Smooth muscle cell (in vitro differentiated cells): Measurements from ENCODE around the gene ABCC1. TPM values are rescaled to one million over a fixed set of nuclear protein-coding genes. Genes with fewer than 3 reads are reported as not detected.
"Not testable (repeated sequence)": the region's sequence is repeated elsewhere in the genome, so short reads cannot be mapped to it uniquely, and the experiment has no call there.

Experiments
- DNase-seq: peaks from one replicate; lab custom pipeline; 2025; ENCODE audit not compliant: unreplicated experiment; lab: John Stamatoyannopoulos, UW
- H2AFZ ChIP-seq: fragments of 200-600 bp; sonication (generic); 2 replicates; pipeline ENCODE4 v1.6.0; 2016; ENCODE audit warnings: antibody characterized with exemption, low read depth, mild to moderate bottlenecking
- H3F3A ChIP-seq: fragments of 200-600 bp; sonication (generic); 2 replicates; pipeline ENCODE4 v1.6.0; 2017; ENCODE audit warnings: antibody characterized with exemption, low read depth
- H3K27ac ChIP-seq: fragments of 200-600 bp; sonication (generic); 2 replicates; pipeline ENCODE4 v1.5.1; 2016; ENCODE audit warnings: low read depth, mild to moderate bottlenecking
- H3K27me3 ChIP-seq: fragments of 200-600 bp; sonication (generic); 2 replicates; pipeline ENCODE4 v1.6.1; 2016; ENCODE audit warnings: low read depth, mild to moderate bottlenecking
- H3K36me3 ChIP-seq: fragments of 200-600 bp; sonication (generic); 2 replicates; pipeline ENCODE4 v1.5.1; 2016; ENCODE audit warnings: low read depth
- H3K4me1 ChIP-seq: fragments of 200-600 bp; sonication (generic); 2 replicates; pipeline ENCODE4 v1.5.1; 2016; ENCODE audit warnings: low read depth
- H3K4me2 ChIP-seq: fragments of 200-600 bp; sonication (generic); 2 replicates; pipeline ENCODE4 v1.6.0; 2016; ENCODE audit warnings: mild to moderate bottlenecking
- H3K4me3 ChIP-seq: fragments of 200-600 bp; sonication (generic); 2 replicates; pipeline ENCODE4 v1.5.1; 2016; ENCODE audit warnings: mild to moderate bottlenecking
- H3K79me2 ChIP-seq: fragments of 200-600 bp; sonication (generic); 2 replicates; pipeline ENCODE4 v1.6.0; 2016; ENCODE audit warnings: low read depth, mild to moderate bottlenecking
- H3K9ac ChIP-seq: fragments of 200-600 bp; sonication (generic); 2 replicates; pipeline ENCODE4 v1.6.0; 2016; ENCODE audit warnings: low read depth
- H3K9me3 ChIP-seq: fragments of 200-600 bp; sonication (generic); replicated peaks from 2 replicates; pipeline ENCODE4 v1.5.1; 2016; ENCODE audit warnings: low read depth
- H4K20me1 ChIP-seq: fragments of 200-600 bp; sonication (generic); 2 replicates; pipeline ENCODE4 v1.6.0; 2016; ENCODE audit warnings: low read depth
- CTCF ChIP-seq: fragments of 200-600 bp; sonication (generic); IDR thresholded peaks from 2 replicates; pipeline ENCODE4 v1.5.1; 2017; ENCODE audit warnings: borderline replicate concordance, mild to moderate bottlenecking, antibody characterized with exemption; ENCODE audit not compliant: insufficient read depth, poor library complexity, severe bottlenecking
- WGBS: methylation state at CpG from one replicate; pipeline ENCODE4 v1.1.7; 2016; ENCODE audit warnings: low lambda C conversion rate; 5-methylcytosine and 5-hydroxymethylcytosine counted together
- polyA plus RNA-seq: library from polyadenylated mRNA; unstranded; fragments of >200 nt; fragmentation: Nextera tagmentation; extraction: Ambion mirVana; gene quantifications from 2 replicates; pipeline ENCODE4 v1.2.1, GENCODE V29; 2016
- total RNA-seq: library from RNA; depleted of rRNA; stranded (reverse); fragments of >200 nt; gene quantifications from 2 replicates; pipeline ENCODE4 v1.2.3, GENCODE V29; 2014

The ABCC1 gene
- total and polyA plus RNA-seq, 2 experiments from 2014 or later: 10.2 to 22.7 TPM

DNA sequence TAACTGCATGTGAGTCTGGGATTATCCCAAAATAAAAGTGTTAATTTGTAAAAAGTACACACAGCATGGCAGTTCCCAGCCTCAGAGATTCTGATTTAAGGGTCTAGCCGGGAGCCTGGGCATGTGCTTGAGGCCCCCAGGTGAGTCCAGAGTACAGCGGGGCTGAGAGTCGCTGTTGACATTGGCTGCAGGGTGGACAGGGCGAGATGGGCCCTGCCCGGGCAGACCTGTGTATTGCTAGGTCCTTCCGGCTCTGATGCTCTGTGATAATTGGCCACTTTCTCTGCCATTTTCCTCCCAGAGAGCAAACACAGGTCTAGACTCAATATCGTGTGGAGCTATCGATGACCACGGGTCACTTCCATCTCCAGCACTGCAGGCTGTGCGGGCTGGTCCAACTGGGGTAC lies 200.3 kb downstream of the ABCC1 start:
- Histone ChIP-seq H3K27ac (no peak overlapping the region), H3F3A (no peaks in the 10 kb centered on the region), H3K79me2 (no peaks in the 10 kb centered on the region), H3K9ac (no peak overlapping the region), H2AFZ (no peak overlapping the region), H3K27me3 (no peaks in the 10 kb centered on the region), H3K36me3 (no peaks in the 10 kb centered on the region), H3K4me2 (no peak overlapping the region), H3K9me3 (no peaks in the 10 kb centered on the region), H4K20me1 (no peaks in the 10 kb centered on the region), H3K4me3 (no peak overlapping the region), H3K4me1 (no peaks in the 10 kb centered on the region)
- DNase-seq: no peak
- TF ChIP-seq CTCF: no peak
- 95% methylated on average over 10 of the region's 10 CpGs for WGBS

DNA sequence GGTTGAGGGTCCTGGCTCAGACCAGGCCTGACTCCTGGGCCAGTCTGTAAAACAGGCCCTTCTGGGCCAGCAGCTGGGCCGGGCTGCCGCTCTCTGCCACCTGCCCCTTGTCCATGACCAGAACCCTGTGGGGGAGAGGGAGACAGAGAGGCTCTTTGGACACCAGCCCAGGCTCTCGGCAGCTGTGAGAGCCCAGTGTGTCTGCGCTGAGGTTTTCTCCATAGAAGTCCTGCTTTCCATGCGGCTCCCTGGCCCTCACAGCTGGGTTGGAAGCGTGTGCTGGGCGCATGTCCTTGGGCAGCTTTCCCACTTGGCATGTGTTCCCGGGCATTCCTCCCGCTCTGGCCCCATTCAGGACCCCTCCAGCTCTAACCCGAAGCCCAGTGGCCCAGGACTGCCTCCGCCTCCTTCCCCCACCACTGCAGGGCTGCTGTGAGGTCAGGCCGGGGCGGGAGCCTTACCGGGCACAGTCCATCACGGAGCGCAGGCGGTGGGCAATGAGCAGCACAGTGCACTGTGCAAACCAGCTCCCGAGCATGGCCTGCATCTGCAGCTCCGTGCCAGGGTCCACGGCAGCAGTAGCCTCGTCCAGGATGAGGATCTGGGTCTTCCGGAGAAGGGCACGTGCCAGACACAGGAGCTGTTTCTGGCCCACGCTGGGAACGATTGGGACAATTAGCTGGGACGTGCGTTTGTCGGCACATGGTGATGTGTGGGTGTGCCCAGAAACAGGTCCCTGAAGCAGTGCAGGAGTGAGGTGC lies 200.9 kb downstream of the ABCC1 start:
- no peaks in the 10 kb centered on the region for H3K9me3 ChIP-seq
- H3K79me2 ChIP-seq: no peaks in the 10 kb centered on the region
- no peak overlapping the region for H3K4me3 ChIP-seq
- no peak for TF ChIP-seq CTCF
- no peaks in the 10 kb centered on the region for H3K4me1 ChIP-seq
- H3K36me3 ChIP-seq: no peaks in the 10 kb centered on the region
- no peaks in the 10 kb centered on the region for H3F3A ChIP-seq
- no peak overlapping the region for H3K9ac ChIP-seq
- no peak overlapping the region for H2AFZ ChIP-seq
- H3K27me3 ChIP-seq: no peaks in the 10 kb centered on the region
- no peaks in the 10 kb centered on the region for H4K20me1 ChIP-seq
- no peak overlapping the region for H3K27ac ChIP-seq
- DNase-seq: no peak
- 95% methylated on average over 28 of the region's 28 CpGs for WGBS
- no peak overlapping the region for H3K4me2 ChIP-seq

DNA sequence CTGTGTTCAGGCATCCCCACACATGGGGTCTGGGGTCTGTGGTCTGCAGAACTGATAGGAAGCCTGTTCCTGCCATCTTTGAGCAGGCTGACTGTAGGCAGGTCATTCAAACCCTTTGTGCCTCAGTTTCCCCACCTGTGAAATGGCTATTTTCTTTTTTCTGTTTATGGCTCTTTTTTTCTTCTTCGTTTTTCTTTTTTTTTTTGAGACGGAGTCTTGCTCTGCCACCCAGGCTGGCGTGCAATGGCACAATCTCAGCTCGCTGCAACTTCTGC lies 201.4 kb downstream of the ABCC1 start:
- Histone ChIP-seq H3K36me3 (no peaks in the 10 kb centered on the region), H3K4me1 (no peaks in the 10 kb centered on the region), H3K9ac (no peak overlapping the region), H3K4me2 (no peak overlapping the region), H3F3A (no peaks in the 10 kb centered on the region), H3K27ac (no peak overlapping the region), H3K9me3 (no peaks in the 10 kb centered on the region), H3K27me3 (no peaks in the 10 kb centered on the region), H3K79me2 (no peaks in the 10 kb centered on the region), H4K20me1 (no peaks in the 10 kb centered on the region), H3K4me3 (no peak overlapping the region), H2AFZ (no peak overlapping the region)
- 100% methylated on average over 2 of the region's 4 CpGs for WGBS
- no peak for TF ChIP-seq CTCF
- no peak for DNase-seq

DNA sequence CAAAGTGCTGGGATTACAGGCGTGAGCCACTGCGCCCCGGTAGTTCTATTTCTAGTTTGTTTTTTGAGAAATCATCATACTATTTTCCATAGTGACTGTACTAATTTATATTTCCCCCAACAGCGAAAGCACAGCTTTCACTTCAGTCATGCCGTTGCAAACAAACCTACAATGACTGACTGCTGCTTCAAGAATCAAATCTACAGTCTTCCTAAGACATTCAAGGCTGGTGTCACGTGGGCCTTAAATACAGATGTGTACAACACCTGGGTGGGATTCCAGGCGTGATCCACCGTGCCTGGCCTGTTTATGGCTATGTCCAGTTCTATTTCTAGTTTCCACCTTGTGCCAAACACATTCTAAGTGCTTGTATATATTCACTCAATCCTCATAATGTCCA lies 201.9 kb downstream of the ABCC1 start:
- Histone ChIP-seq H2AFZ (no peak overlapping the region), H3K4me2 (no peak overlapping the region), H3K9me3 (no peaks in the 10 kb centered on the region), H3K79me2 (no peaks in the 10 kb centered on the region), H3K4me1 (no peaks in the 10 kb centered on the region), H3K36me3 (no peaks in the 10 kb centered on the region), H3K9ac (no peak overlapping the region), H3F3A (no peaks in the 10 kb centered on the region), H3K27ac (no peak overlapping the region), H3K27me3 (no peaks in the 10 kb centered on the region), H4K20me1 (no peaks in the 10 kb centered on the region), H3K4me3 (no peak overlapping the region)
- TF ChIP-seq CTCF: no peak
- WGBS: 89% methylated on average over 8 of the region's 8 CpGs
- DNase-seq: no peak

DNA sequence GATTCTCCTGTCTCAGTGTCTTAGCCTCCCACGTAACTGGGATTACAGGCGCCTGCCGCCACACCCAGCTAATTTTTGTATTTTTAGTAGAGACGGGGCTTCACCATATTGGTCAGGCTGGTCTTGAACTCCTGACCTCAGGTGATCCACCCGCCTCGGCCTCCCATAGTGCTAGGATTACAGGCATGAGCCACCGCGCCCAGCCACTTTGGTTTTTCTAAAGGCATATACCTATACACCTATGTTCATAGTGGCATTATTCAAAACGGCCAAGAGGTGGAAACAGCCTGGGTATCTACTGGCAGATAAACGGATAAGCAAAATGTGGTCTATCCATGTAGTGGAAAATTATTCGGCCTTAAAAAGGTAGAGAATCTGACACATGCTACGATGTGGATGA lies 203.6 kb downstream of the ABCC1 start:
- not testable (repeated sequence) for H3K4me1 ChIP-seq, H4K20me1 ChIP-seq, H3F3A ChIP-seq, H3K4me3 ChIP-seq, H3K79me2 ChIP-seq, H3K36me3 ChIP-seq, H3K27me3 ChIP-seq, H3K9ac ChIP-seq, DNase-seq, H3K4me2 ChIP-seq, H3K9me3 ChIP-seq, H3K27ac ChIP-seq, H2AFZ ChIP-seq
- WGBS: 97% methylated on average over 12 of the region's 12 CpGs
